Mesothelial cell of epicardium (in vitro differentiated cells): ENCODE data around the gene CTDSP1. TPM values are rescaled to one million over a fixed set of nuclear protein-coding genes. Genes with fewer than 3 reads are reported as not detected.

Experiments used
- DNase-seq, 2 experiments: peaks; one replicate each; pipeline ENCODE4 v3.0.0; 2021; ENCODE audit warnings: low spot score in 2 of 2; ENCODE audit not compliant: unreplicated experiment in 2 of 2
- H3K27ac Mint-ChIP-seq: 2 replicates; pipeline ENCODE4 v1.8.0; 2021; ENCODE audit warnings: mixed read lengths
- H3K27me3 Mint-ChIP-seq: 2 replicates; pipeline ENCODE4 v1.8.0; 2021; ENCODE audit warnings: low read depth, mixed read lengths
- H3K36me3 Mint-ChIP-seq: 2 replicates; pipeline ENCODE4 v1.8.0; 2021; ENCODE audit warnings: mixed read lengths
- H3K4me1 Mint-ChIP-seq: 2 replicates; pipeline ENCODE4 v1.8.0; 2021; ENCODE audit warnings: mixed read lengths
- H3K4me3 Mint-ChIP-seq: 2 replicates; pipeline ENCODE4 v1.8.0; 2021; ENCODE audit warnings: mild to moderate bottlenecking, moderate library complexity, mixed read lengths
- H3K9me3 Mint-ChIP-seq: 2 replicates; pipeline ENCODE4 v1.8.0; 2021; ENCODE audit warnings: mixed read lengths
- CTCF ChIP-seq: fragments of 200-600 bp; sonication (generic); IDR thresholded peaks from one replicate; pipeline ENCODE4 v1.5.0; 2021; ENCODE audit warnings: antibody characterized with exemption; ENCODE audit not compliant: unreplicated experiment
- total RNA-seq: library from RNA; stranded (reverse); gene quantifications from 3 replicates; pipeline ENCODE4 v1.2.1, GENCODE V29; 2021

CTDSP1 gene
- total RNA-seq, 1 donor from 2014 or later: 134 TPM

- peaks cover 13% of the 10 kb centered on the region for H3K36me3 Mint-ChIP-seq
- H3K4me1 Mint-ChIP-seq: peaks cover 3% of the 10 kb centered on the region
- DNase-seq: no peak
- TF ChIP-seq CTCF: no peak
- H3K4me3 Mint-ChIP-seq: no peak overlapping the region
- no peaks in the 10 kb centered on the region for H3K9me3 Mint-ChIP-seq
- no peaks in the 10 kb centered on the region for H3K27me3 Mint-ChIP-seq
- H3K27ac Mint-ChIP-seq: peak overlapping the region; percentile 53
Observed at GRCh38 chr2:218444692-218445357, 45.2 kb downstream of the CTDSP1 start.

GRCh38 chr2:218445602-218446001, 45.9 kb downstream of the CTDSP1 start:
- Mint-ChIP-seq H3K36me3 (peaks cover 14% of the 10 kb centered on the region), H3K4me3 (no peak overlapping the region), H3K27ac (no peak overlapping the region), H3K9me3 (no peaks in the 10 kb centered on the region), H3K4me1 (peaks cover 3% of the 10 kb centered on the region), H3K27me3 (no peaks in the 10 kb centered on the region)
- DNase-seq: no peak
- no peak for TF ChIP-seq CTCF

- H3K9me3 Mint-ChIP-seq: no peaks in the 10 kb centered on the region
- H3K27me3 Mint-ChIP-seq: no peaks in the 10 kb centered on the region
- no peak overlapping the region for H3K27ac Mint-ChIP-seq
Observed at GRCh38 chr2:218446547-218446946, 46.9 kb downstream of the CTDSP1 start.

GRCh38 chr2:218447072-218447471, 47.4 kb downstream of the CTDSP1 start:
- no peaks in the 10 kb centered on the region for H3K27me3 Mint-ChIP-seq
- no peak for TF ChIP-seq CTCF
- no peaks in the 10 kb centered on the region for H3K9me3 Mint-ChIP-seq
- no peak overlapping the region for H3K4me3 Mint-ChIP-seq
- H3K36me3 Mint-ChIP-seq: peaks cover 14% of the 10 kb centered on the region
- no peak for DNase-seq
- H3K4me1 Mint-ChIP-seq: peaks cover 3% of the 10 kb centered on the region
- H3K27ac Mint-ChIP-seq: no peak overlapping the region

More at GRCh38 chr2:218446547-218446946, 46.9 kb downstream of the CTDSP1 start:
- H3K4me3 Mint-ChIP-seq: no peak overlapping the region
- peaks cover 14% of the 10 kb centered on the region for H3K36me3 Mint-ChIP-seq
- no peak for DNase-seq
- no peak for TF ChIP-seq CTCF
- H3K4me1 Mint-ChIP-seq: peaks cover 3% of the 10 kb centered on the region

- H3K36me3 Mint-ChIP-seq: peaks cover 16% of the 10 kb centered on the region
- no peak overlapping the region for H3K4me3 Mint-ChIP-seq
- H3K27ac Mint-ChIP-seq: no peak overlapping the region
- no peak for TF ChIP-seq CTCF
- no peaks in the 10 kb centered on the region for H3K27me3 Mint-ChIP-seq
- no peak for DNase-seq
- H3K4me1 Mint-ChIP-seq: peaks cover 3% of the 10 kb centered on the region
- no peaks in the 10 kb centered on the region for H3K9me3 Mint-ChIP-seq
Observed at GRCh38 chr2:218448934-218449333, 49.3 kb downstream of the CTDSP1 start.
